B cell (primary cell): Measurements from ENCODE around the gene PHLDB1.

Experiments
- EZH2 ChIP-seq: IDR thresholded peaks from 2 replicates; pipeline ENCODE4 v1.6.1; 2012; ENCODE audit warnings: borderline replicate concordance, low read depth, mild to moderate bottlenecking, moderate library complexity, low read length; ENCODE audit not compliant: insufficient read depth, poor library complexity, severe bottlenecking
- TF ChIP-seq, protein P1 (sequence below): fragments of 200-600 bp; IDR thresholded peaks from one replicate; pipeline ENCODE4 v1.8.0; 2022; ENCODE audit warnings: antibody characterized with exemption, mild to moderate bottlenecking

DNA sequence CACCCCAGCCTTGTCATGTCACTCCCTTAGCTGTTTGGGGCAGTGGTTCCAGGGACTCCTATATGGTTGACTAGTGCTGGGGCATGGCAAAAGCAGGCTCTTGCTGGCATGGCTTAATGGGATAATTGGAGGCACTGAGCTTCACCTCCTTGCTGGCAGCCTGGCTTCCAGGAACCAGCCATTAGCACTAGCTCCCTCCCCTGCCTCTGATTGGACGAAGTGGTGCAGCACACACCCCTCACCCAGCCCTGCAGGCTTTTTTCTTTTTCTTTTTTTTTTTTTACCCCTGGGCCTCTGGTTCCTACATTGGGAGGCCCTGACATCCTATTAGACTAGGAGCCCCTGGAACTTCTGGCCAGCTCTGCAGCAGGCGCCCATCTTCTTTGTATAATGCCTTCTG lies 18.6 kb downstream of the PHLDB1 start:
- TF ChIP-seq, protein P1, sequence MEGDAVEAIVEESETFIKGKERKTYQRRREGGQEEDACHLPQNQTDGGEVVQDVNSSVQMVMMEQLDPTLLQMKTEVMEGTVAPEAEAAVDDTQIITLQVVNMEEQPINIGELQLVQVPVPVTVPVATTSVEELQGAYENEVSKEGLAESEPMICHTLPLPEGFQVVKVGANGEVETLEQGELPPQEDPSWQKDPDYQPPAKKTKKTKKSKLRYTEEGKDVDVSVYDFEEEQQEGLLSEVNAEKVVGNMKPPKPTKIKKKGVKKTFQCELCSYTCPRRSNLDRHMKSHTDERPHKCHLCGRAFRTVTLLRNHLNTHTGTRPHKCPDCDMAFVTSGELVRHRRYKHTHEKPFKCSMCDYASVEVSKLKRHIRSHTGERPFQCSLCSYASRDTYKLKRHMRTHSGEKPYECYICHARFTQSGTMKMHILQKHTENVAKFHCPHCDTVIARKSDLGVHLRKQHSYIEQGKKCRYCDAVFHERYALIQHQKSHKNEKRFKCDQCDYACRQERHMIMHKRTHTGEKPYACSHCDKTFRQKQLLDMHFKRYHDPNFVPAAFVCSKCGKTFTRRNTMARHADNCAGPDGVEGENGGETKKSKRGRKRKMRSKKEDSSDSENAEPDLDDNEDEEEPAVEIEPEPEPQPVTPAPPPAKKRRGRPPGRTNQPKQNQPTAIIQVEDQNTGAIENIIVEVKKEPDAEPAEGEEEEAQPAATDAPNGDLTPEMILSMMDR, result no peak
- TF ChIP-seq EZH2, result no peak
